Endothelial cell of umbilical vein (primary cell): ENCODE data around the gene NPPA. TPM values are rescaled to one million over a fixed set of nuclear protein-coding genes. Genes with fewer than 3 reads are reported as not detected.

Experiments used
- BruUV-seq: library from RNA; stranded (reverse); fragments of 400-500 nt; replicated peaks from 2 replicates; lab custom pipeline; 2021; lab: Mats Ljungman, UMichigan
- CTCF ChIA-PET: fragments of 300-600, 350-600 bp; sonication (Branson Sonifier 250); formaldehyde crosslinking; loops from one replicate; lab custom pipeline; 2021; ENCODE audit warnings: antibody characterized with exemption, inconsistent platforms; lab: Charles Lee
- POLR2A ChIA-PET: fragments of 300-600, 350-600 bp; sonication (Branson Sonifier 250); formaldehyde crosslinking; loops from one replicate; lab custom pipeline; 2021; ENCODE audit warnings: antibody characterized with exemption, inconsistent platforms; lab: Charles Lee
- DNase-seq: peaks from one replicate; pipeline ENCODE4 v3.0.0-alpha.2; 2011; ENCODE audit warnings: low read depth, low spot score
- FAIRE-seq: peaks from 2 replicates; lab custom pipeline; 2011; peaks lifted over from hg19 to GRCh38; lab: Jason Lieb, UNC
- H2AFZ ChIP-seq: 2 replicates; pipeline ENCODE4 v1.6.0; 2012; ENCODE audit warnings: low read depth, low read length, control low read depth, inconsistent platforms
- H3K27ac ChIP-seq: 2 replicates; pipeline ENCODE4 v1.5.1; 2011; ENCODE audit warnings: low read depth, mild to moderate bottlenecking, control low read depth, low read length, moderate library complexity; ENCODE audit not compliant: insufficient read depth
- H3K27me3 ChIP-seq, 2 experiments: 2 replicates each; pipeline versions ENCODE4 v1.6.0 to v1.6.1; 2011; ENCODE audit warnings: low read length in 2 of 2, mixed read lengths in 1 of 2; ENCODE audit not compliant: control insufficient read depth in 2 of 2, insufficient read depth in 2 of 2
- H3K36me3 ChIP-seq, 2 experiments: 2 replicates in 1 of 2; 3 replicates in 1 of 2; pipeline ENCODE4 v1.5.1; 2011; ENCODE audit warnings: low read length in 2 of 2, mild to moderate bottlenecking in 1 of 2, moderate library complexity in 1 of 2; ENCODE audit not compliant: control insufficient read depth in 2 of 2, insufficient read depth in 2 of 2; ENCODE audit errors: extremely low read depth in 1 of 2
- H3K4me1 ChIP-seq: 3 replicates; pipeline ENCODE4 v1.5.1; 2011; ENCODE audit warnings: mild to moderate bottlenecking, low read length; ENCODE audit not compliant: control insufficient read depth, insufficient read depth; ENCODE audit errors: extremely low read depth
- H3K4me2 ChIP-seq: 2 replicates; pipeline ENCODE4 v1.6.1; 2011; ENCODE audit warnings: low read length, control low read depth, mixed read lengths; ENCODE audit not compliant: insufficient read depth
- H3K4me3 ChIP-seq, 3 experiments: fragments of 200-600 bp in 1 of 3; sonication (generic), shearing (Covaris generic) in 1 of 3; replicated peaks in 1 of 3; 2 replicates each; pipeline ENCODE4 v1.5.1; 2011 to 2016; ENCODE audit warnings: control low read depth in 3 of 3, low read length in 3 of 3, mild to moderate bottlenecking in 2 of 3, inconsistent platforms in 1 of 3, low read depth in 1 of 3, moderate library complexity in 1 of 3; ENCODE audit not compliant: insufficient read depth in 1 of 3
- H3K79me2 ChIP-seq: 2 replicates; pipeline ENCODE4 v1.6.0; 2012; ENCODE audit warnings: low read length, inconsistent platforms; ENCODE audit not compliant: control insufficient read depth, insufficient read depth
- H3K9ac ChIP-seq: replicated peaks from 2 replicates; pipeline ENCODE3; 2011; ENCODE audit warnings: low read length, control low read depth; ENCODE audit not compliant: insufficient read depth; ENCODE audit errors: extremely low read depth
- H3K9me1 ChIP-seq: replicated peaks from 3 replicates; pipeline ENCODE4 v1.6.0; 2011; ENCODE audit warnings: mild to moderate bottlenecking, low read length; ENCODE audit not compliant: control insufficient read depth, insufficient read depth; ENCODE audit errors: extremely low read depth
- H3K9me3 ChIP-seq: replicated peaks from 2 replicates; pipeline ENCODE4 v1.5.1; 2012; ENCODE audit warnings: low read length, inconsistent platforms; ENCODE audit not compliant: control insufficient read depth, insufficient read depth
- H4K20me1 ChIP-seq: replicated peaks from 2 replicates; pipeline ENCODE3; 2011; ENCODE audit warnings: mild to moderate bottlenecking, low read length; ENCODE audit not compliant: control insufficient read depth, insufficient read depth; ENCODE audit errors: extremely low read depth
- EZH2 ChIP-seq: IDR thresholded peaks from 2 replicates; pipeline ENCODE4 v1.6.1; 2012; ENCODE audit warnings: borderline replicate concordance, low read depth, mild to moderate bottlenecking, moderate library complexity, low read length, inconsistent platforms; ENCODE audit not compliant: severe bottlenecking
- FOS ChIP-seq: IDR thresholded peaks from 2 replicates; pipeline ENCODE4 v1.6.1; 2011; ENCODE audit warnings: mild to moderate bottlenecking, low read length, moderate library complexity, borderline replicate concordance; ENCODE audit not compliant: insufficient read depth
- GATA2 ChIP-seq: IDR thresholded peaks from 2 replicates; pipeline ENCODE4 v1.7.0; 2011; ENCODE audit warnings: low read depth, mild to moderate bottlenecking, moderate library complexity, mixed read lengths, low read length; ENCODE audit not compliant: insufficient read length, insufficient read depth
- JUN ChIP-seq: IDR thresholded peaks from 2 replicates; pipeline ENCODE4 v1.6.1; 2011; ENCODE audit warnings: borderline replicate concordance, low read depth; ENCODE audit not compliant: insufficient read length, insufficient read depth
- MYC ChIP-seq: IDR thresholded peaks from one replicate; pipeline ENCODE4 v1.6.1; 2011; ENCODE audit warnings: mild to moderate bottlenecking, low read depth, low read length
- POLR2AphosphoS5 ChIP-seq: IDR thresholded peaks from 2 replicates; pipeline ENCODE4 v1.6.1; 2012; ENCODE audit warnings: low read depth, mild to moderate bottlenecking, control low read depth, low read length, moderate library complexity; ENCODE audit not compliant: insufficient read depth
- dilution Hi-C: fragments of 300-500 bp; cut with MboI; formaldehyde crosslinking; loops from one replicate; pipeline ENCODE4 v1.15.0; 2019; ENCODE audit warnings: low sequenced_read_pairs; ENCODE audit not compliant: extremely low pct_ligation_motif_present
- intact Hi-C: fragments of 100-400 bp; cut with micrococcal nuclease; formaldehyde crosslinking; loops from one replicate; pipeline ENCODE4 v1.10.0; 2022
- polyA plus RNA-seq, 4 experiments: library from polyadenylated mRNA; depleted of rRNA in 3 of 4; stranded (reverse) in 3 of 4; unstranded in 1 of 4; fragments of >200 nt; gene quantifications; 2 replicates each; pipeline versions ENCODE4 v1.2.1 to v1.2.3, GENCODE V29; 2011 to 2012; ENCODE audit warnings: missing spikeins in 1 of 4
- total RNA-seq: library from RNA; stranded (reverse); gene quantifications from 2 replicates; pipeline ENCODE4 v1.2.3, GENCODE V29; 2021
- TF ChIP-seq, protein P1 (sequence below), 2 donors: IDR thresholded peaks; 1 replicate in 1 of 2; 2 replicates in 1 of 2; pipeline ENCODE4 v1.5.1; 2011; ENCODE audit warnings: low read length in 2 of 2, mild to moderate bottlenecking in 2 of 2, moderate library complexity in 2 of 2, control low read depth in 1 of 2, inconsistent platforms in 1 of 2, low read depth in 1 of 2; ENCODE audit not compliant: insufficient read depth in 1 of 2; ENCODE audit errors: extremely low read depth in 1 of 2
- TF ChIP-seq, protein P2 (sequence below): IDR thresholded peaks from 2 replicates; pipeline ENCODE4 v1.6.1; 2011; ENCODE audit not compliant: insufficient read depth, insufficient read length

The NPPA gene
- total and polyA plus RNA-seq, 2 donors (not counting 3 experiments of a cell fraction or from before 2014, with no cell fraction given): not detected

DNA sequence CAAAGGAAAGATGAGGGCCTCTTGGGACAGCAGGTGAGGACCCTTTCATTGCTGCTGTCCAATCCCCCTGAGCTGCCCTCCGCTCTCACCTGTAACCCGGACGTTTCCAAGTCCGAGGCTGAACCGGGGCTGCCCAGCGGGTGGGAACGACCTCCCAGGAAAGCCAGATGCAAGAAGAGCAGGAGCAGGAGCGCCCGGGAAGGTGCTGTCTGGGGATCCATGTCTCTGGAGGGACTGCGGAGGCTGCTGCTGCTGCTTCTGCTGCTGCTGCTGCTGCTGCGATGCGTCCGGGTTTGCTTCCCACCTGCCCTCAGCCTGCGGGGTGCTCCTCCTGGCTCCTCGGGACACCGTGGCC, 11.0 kb upstream of the NPPA start, which contains the start of gene NPPB:
NPPB (minus strand) TSS at position 333 of the 355 bp plus-strand sequence; CDS start at position 221, 112 bp downstream.
- H3K36me3 ChIP-seq: no peaks in the 10 kb centered on the region
- no peaks in the 10 kb centered on the region for H4K20me1 ChIP-seq
- H3K4me3 ChIP-seq: no peak within 1 kb of the TSS
- no peaks in the 10 kb centered on the region for H3K79me2 ChIP-seq
- H3K27ac ChIP-seq: no peak within 1 kb of the TSS
- H3K4me1 ChIP-seq: no peaks in the 10 kb centered on the region
- POLR2A ChIA-PET: no interaction called here
- H3K9ac ChIP-seq: no peak within 1 kb of the TSS
- intact Hi-C loops: no loop called here
- CTCF ChIA-PET: interaction anchor here (1.5 to 1.9 kb wide), 2 partner anchors 11 to 21 kb away, joined by 4 to 5 read pairs; partner anchors contain the start of gene NPPA
- H3K9me1 ChIP-seq: no peaks in the 10 kb centered on the region
- peaks cover 18 to 20% of the 10 kb centered on the region in 2 experiments for H3K27me3 ChIP-seq
- no peak for FAIRE-seq
- H3K4me2 ChIP-seq: no peak within 1 kb of the TSS
- no peak for DNase-seq
- H3K9me3 ChIP-seq: no peaks in the 10 kb centered on the region
- TF ChIP-seq POLR2AphosphoS5 (no peak), GATA2 (no peak)
- TF ChIP-seq, protein P1, sequence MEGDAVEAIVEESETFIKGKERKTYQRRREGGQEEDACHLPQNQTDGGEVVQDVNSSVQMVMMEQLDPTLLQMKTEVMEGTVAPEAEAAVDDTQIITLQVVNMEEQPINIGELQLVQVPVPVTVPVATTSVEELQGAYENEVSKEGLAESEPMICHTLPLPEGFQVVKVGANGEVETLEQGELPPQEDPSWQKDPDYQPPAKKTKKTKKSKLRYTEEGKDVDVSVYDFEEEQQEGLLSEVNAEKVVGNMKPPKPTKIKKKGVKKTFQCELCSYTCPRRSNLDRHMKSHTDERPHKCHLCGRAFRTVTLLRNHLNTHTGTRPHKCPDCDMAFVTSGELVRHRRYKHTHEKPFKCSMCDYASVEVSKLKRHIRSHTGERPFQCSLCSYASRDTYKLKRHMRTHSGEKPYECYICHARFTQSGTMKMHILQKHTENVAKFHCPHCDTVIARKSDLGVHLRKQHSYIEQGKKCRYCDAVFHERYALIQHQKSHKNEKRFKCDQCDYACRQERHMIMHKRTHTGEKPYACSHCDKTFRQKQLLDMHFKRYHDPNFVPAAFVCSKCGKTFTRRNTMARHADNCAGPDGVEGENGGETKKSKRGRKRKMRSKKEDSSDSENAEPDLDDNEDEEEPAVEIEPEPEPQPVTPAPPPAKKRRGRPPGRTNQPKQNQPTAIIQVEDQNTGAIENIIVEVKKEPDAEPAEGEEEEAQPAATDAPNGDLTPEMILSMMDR (IDR thresholded peaks at IDR 0.05; ENCODE audit: extremely low read depth in 1 of 2, insufficient read depth in 1 of 2, low read depth in 1 of 2, low read length in 2 of 2): no peak
- H2AFZ ChIP-seq: no peak within 1 kb of the TSS
- no TSS peak for BruUV-seq
- dilution Hi-C loops: no loop called here

DNA sequence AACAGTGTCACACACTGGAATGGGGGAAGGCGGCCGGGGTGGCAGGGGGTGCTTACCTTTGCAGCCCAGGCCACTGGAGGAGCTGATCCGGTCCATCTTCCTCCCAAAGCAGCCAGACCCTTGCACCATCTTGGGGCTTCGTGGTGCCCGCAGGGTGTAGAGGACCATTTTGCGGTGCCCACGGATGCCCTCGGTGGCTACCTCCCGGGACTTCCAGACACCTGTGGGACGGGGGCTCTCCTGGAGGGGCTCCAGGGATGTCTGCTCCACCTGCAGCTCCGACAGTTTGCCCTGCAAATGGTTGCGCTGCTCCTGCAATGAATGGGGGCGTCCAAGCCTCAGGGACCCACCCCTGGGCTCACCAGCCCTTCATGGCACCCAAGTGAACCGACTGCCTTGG, 10.6 kb upstream of the NPPA start:
- H3K4me2 ChIP-seq: no peak overlapping the region
- no peaks in the 10 kb centered on the region for H3K79me2 ChIP-seq
- no peak for FAIRE-seq
- H4K20me1 ChIP-seq: no peaks in the 10 kb centered on the region
- intact Hi-C loops (no loop called here), dilution Hi-C loops (no loop called here)
- CTCF ChIA-PET: interaction anchor here (1.5 kb wide), 1 partner anchor 22 kb away, joined by 4 read pairs; no protein-coding TSS in a partner anchor
- no peak overlapping the region for H3K4me3 ChIP-seq
- no peak overlapping the region for H3K9ac ChIP-seq
- no TSS peak for BruUV-seq
- no peak for TF ChIP-seq MYC
- TF ChIP-seq, protein P2, sequence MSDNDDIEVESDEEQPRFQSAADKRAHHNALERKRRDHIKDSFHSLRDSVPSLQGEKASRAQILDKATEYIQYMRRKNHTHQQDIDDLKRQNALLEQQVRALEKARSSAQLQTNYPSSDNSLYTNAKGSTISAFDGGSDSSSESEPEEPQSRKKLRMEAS: no peak
- TF ChIP-seq JUN: no peak
- TF ChIP-seq, protein P1 (IDR thresholded peaks at IDR 0.05; ENCODE audit: extremely low read depth in 1 of 2, insufficient read depth in 1 of 2, low read depth in 1 of 2, low read length in 2 of 2): no peak
- TF ChIP-seq EZH2: no peak
- no peak for TF ChIP-seq POLR2AphosphoS5
- TF ChIP-seq GATA2: no peak
- no peak for TF ChIP-seq FOS
- no peaks in the 10 kb centered on the region for H3K9me1 ChIP-seq
- H3K4me1 ChIP-seq: no peaks in the 10 kb centered on the region
- no peaks in the 10 kb centered on the region for H3K36me3 ChIP-seq
- H3K9me3 ChIP-seq: no peaks in the 10 kb centered on the region
- no peak for DNase-seq
- POLR2A ChIA-PET: no interaction called here
- H2AFZ ChIP-seq: no peak overlapping the region
- peaks cover 18 to 20% of the 10 kb centered on the region in 2 experiments for H3K27me3 ChIP-seq
- H3K27ac ChIP-seq: no peak overlapping the region
